ENCODE measurements around the gene ZNF341.
"Not testable (repeated sequence)": the region's sequence is repeated elsewhere in the genome, so short reads cannot be mapped to it uniquely, and the experiment has no call there.

ZNF341 gene

GRCh38 chr20:33730946-33731692, 677 bp upstream of the ZNF341 start:
- no peak for DNase-seq

DNA sequence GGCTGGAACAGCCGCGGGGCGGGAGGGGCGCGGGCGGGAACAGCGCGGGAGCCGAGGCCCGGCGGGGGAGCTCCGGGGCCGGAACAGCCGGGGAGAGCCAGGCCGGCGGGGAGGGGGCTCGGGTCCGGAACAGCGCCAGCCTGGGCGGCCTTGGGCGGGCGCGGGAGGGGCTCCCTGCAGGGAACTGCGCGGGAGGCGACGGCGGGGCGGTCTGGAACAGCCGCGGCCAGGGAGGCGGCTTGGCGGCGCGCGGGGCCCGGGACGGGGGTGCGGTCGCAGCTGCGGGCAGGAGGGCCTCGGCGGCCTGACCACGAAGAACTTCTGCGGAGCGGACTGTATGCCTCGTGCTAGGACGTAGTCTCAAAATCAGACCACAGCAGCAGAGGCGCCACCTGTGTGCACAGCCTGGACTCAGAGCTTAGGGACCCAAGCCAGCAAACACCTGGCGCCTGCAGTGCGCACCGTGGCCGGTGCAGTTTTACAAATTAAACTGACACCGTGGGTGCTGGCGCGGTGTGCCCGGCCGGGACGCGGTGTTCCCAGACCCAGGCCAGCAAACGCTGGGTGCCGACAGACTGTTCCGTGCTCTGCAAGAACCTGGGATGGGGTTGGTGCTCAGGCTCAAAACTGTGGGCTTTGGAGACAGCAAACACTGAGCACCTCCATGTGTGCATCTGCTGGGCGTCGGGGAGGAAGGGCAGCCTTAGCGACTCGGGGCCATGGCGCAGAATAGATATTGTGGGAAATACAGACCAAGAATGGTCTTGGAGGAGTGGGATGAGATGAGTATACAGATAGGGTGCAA, 572 bp downstream of the ZNF341 start:
- DNase-seq: no peak

GRCh38 chr20:33733654-33734576, 2.1 kb downstream of the ZNF341 start:
- DNase-seq: no peak

DNA sequence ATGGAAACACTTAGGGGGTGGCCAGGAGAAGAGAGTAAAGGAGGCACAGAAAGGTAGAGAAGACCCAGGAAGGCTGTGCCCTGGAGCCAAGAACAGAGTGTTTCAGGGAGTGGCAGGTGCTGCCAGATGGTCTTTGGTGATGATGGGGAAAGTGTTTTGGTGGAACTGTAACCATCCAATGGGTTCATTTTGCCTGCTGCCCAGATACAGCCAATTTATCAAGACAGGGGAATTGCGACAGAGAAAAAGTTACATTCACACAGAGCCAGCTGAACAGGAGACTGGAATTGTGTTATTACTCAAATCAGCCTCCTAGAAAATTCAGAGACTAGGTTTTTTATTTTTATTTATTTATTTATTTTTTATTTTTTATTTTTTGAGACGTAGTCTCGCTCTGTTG, 5.2 kb downstream of the ZNF341 start:
- no peak for DNase-seq

- no peak for DNase-seq
These were observed 7.7 kb downstream of the ZNF341 start for GRCh38 chr20:33739493-33739892.

GRCh38 chr20:33740189-33740588, 8.4 kb downstream of the ZNF341 start:
- no peak for DNase-seq

DNA sequence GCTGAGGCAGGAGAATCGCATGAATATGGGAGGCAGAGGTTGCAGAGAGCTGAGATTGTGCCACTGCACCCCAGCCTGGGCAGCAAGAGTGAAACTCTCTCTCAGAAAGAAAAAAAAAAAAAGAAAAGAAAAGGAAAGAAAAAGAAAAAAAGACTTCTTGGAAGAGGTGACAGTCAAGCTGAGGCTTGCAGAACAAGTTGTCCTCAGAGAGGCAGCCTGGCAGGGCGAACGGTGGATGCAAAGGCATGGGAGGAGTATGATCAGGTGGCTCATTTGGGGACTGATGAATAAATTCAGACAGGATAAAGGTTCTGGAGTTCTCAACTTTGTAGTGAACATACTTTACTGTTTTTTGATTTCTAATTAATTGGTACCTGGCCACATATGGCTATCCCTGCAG, 12.4 kb downstream of the ZNF341 start:
- DNase-seq: no peak

DNA sequence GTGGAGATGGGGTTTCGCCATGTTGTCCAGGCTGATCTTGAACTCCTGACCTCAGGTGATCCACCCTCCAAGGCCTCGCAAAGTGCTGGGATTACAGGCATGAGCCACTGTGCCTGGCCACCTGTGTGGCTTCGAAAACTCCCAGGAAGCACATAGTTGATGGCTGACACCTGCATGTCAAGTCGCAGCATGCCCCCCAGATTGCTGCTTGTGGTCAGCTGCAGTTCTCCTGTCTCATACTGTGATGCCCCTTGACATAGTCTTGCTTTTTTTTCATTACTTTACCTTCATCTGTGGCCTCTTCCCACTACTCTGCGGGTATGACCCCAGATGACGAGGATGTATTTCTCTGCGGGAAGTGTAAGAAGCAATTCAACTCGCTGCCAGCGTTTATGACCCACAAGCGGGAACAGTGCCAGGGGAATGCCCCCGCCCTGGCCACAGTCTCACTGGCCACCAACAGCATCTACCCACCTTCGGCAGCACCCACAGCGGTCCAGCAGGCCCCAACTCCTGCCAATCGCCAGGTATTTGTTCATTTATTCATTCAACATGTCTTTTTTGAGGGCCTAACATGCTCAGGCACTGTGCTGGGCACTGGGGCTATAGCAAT, 13.1 kb downstream of the ZNF341 start:
- no peak for DNase-seq

DNA sequence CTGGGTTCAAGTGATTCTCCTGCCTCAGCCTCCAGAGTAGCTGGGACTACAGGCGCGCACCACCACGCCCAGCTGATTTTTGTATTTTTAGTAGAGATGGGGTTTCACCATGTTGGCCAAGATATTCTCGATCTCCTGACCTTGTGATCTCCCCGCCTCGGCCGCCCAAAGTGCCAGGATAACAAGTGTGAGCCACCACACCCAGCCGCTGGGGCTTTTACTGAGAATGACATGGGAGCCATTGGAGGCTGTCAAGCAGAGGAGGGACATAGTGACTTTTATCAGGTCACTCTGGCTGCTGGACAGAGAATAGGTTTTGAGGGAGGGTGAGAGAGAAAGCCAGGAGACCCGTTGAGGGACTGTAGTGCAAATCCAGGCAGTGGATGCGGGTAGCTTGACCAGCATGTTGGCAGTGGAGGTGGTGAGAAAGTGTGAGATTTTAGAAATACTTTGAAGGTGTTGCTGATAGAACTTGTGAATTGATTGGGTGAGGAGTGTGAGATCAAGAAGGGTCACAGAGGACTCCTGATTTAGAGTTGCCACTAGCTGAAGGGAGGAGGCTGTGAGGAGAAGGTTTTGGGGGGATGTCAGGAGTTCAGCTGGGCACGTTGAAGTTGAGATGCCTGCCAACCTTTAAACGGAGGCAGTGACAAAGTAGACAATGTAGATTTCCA, 14.7 kb downstream of the ZNF341 start:
- DNase-seq: no peak

DNA sequence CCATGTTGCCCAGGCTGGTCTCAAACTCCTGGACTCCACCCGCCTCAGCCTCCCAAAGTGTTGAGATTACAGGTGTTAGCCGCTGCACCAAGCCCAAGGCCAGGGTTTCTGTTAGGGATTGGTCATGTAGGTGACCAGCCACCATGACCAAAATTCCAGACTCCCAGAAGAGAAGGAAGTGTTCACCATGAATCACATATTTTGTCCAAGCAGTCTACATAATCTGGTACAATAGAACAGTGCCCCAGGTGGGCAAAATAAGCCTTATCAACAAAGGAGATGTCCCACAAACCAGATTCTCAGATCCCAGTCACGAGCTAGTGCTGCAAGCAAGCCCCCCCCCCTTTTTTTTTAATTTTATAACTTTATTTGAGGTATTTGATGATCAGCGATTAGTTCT, 20.0 kb downstream of the ZNF341 start:
- DNase-seq: no peak

DNA sequence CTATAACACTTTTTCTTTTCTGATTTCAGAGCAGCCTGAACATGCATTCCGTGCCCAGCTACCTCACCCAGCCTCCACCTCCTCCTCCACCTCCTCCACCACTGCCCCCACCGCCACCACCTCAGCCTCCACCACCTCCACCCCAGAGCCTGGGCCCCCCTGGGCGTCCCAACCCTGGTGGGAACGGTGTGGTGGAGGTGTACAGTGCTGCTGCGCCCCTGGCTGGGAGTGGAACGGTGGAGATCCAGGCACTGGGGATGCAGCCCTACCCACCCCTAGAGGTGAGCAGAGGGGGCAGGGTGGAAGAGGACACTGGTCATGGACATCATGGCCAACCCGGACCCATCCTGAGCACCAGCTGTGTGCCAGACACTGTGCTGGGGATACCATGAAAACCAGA, 21.3 kb downstream of the ZNF341 start:
- no peak for DNase-seq

DNA sequence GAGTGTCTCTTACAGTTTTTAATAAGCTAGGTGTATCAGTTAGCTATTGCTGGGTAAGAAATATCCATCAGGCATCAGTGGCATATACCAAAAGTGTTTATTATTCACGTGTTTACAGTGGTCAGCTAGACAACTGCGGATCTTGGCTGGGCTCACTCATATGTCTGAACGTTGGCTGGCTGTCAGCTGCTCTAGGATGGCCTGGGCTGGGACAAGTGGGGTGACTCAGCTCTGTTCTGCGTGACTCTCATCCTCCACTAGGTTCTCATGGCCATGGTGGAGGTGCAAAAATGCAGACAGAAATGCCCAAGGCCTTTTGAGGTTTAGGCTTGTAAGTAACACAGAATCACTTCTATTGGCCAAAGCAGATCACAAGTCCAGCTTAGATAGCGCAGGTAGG, 22.0 kb downstream of the ZNF341 start:
- no peak for DNase-seq

DNA sequence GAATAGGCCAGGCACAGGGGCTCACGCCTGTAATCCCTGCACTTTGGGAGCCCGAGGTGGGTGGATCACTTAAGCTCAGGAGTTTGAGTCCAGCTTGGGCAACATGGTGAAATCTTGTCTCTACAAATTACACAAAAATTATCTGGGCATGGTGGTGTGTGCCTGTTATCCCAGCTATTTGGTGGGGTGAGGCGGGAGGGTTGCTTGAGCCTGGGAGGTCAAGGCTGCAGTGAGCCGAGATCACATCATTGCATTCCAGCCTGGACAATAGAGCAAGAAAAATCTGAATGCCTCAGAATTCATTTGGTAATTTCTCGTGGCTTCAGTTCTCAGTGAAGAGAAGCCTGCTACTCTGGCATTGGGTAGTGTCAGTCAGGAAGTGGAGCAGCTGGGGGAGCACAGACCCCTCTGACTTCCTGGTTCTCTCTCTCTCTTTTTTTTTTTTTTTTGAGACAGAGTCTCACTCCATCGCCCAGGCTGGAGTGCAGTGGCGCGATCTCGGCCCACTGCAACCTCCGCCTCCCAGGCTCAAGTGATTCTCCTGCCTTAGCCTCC, 24.2 kb downstream of the ZNF341 start:
- DNase-seq: not testable (repeated sequence)

DNA sequence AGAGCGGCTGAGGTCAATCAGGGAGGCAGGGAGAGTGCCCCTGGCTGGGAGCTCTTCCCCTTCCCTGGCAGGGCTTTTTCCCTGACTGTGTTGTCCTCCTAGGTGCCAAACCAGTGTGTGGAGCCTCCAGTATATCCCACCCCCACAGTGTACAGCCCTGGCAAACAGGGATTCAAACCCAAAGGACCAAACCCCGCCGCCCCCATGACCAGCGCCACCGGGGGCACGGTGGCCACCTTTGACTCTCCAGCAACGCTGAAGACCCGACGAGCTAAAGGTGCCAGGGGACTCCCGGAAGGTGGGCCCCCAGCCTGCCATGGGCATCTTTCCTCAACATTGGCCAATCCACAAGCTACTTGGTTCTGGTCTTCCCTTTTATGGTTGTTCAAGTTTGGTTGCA, 25.2 kb downstream of the ZNF341 start:
- DNase-seq: no peak

GRCh38 chr20:33757458-33757857, 25.7 kb downstream of the ZNF341 start:
- no peak for DNase-seq

DNA sequence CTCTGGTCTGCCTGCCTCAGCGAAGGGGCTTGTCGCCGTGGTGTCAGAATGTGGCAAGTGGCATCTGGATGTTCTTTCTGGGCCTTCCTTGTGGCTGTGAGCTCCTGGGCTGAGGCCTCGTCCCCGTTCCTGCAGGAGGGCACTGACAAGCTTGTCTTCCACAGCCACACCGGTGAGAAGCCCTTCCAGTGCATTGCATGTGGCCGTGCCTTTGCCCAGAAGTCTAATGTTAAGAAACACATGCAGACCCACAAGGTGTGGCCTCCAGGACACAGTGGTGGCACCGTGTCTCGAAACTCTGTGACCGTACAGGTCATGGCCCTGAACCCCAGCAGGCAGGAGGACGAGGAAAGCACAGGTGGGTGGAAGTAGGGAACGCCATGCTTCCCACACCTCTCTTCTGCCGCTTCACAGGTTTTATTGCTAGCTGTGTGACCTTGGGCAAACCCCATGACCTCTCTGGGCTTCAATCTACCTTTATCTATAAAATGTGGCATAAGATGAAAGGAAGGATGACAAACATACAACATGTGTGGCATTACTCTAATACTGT, 30.0 kb downstream of the ZNF341 start:
- no peak for DNase-seq

DNA sequence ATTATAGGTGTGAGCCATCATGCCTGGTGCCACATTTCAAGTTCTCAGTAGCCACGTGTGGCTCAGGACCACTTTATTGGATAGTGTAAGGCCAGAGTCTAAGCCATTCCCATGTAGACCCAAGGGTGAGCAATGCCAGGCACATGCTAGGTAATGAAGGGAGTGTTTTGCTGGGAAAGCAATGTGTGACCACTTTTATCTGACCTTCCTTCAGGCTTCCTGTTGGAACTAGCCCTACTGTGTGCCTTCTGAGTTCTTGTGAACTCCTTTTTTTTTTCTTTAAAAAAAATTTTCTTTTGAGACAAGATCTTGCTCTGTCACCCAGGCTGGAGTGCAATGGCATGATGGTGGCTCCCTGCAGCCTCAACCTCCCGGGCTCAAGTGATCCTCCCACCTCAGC, 33.3 kb downstream of the ZNF341 start:
- no peak for DNase-seq

GRCh38 chr20:33765592-33765991, 33.8 kb downstream of the ZNF341 start:
- DNase-seq: no peak

DNA sequence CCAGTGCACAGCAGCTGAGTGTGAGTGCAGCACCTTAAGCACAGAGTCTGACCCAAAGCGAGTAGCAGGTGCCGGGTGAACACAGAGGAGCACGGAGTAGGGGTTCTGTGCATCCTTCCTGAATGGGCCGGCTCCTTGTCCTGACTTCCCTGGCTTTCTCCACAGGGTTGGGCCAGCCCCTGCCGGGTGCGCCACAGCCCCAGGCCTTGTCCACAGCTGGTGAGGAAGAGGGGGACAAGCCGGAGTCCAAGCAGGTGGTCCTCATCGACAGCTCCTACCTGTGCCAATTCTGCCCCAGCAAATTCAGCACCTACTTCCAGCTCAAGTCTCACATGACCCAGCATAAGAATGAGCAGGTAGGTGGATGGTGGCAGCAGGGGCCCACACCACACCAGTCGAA, 34.9 kb downstream of the ZNF341 start:
- no peak for DNase-seq

DNA sequence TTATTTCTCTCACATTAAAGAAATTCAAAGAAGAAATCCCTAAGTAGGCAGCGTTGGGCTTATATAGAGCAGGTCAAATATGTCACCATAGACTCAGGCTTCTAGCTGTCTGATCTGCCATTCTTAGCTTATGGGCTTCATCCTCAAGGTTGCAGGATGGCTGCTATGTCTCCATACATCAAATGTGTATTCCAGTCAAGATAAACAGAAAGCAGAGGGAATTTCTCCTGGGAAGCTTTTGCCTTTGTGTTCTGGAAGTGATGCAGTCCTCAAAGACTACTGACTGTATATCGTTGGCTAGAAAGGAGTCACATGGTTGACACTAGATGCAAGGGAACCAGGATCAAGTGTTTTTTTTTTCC, 36.0 kb downstream of the ZNF341 start:
- no peak for DNase-seq

DNA sequence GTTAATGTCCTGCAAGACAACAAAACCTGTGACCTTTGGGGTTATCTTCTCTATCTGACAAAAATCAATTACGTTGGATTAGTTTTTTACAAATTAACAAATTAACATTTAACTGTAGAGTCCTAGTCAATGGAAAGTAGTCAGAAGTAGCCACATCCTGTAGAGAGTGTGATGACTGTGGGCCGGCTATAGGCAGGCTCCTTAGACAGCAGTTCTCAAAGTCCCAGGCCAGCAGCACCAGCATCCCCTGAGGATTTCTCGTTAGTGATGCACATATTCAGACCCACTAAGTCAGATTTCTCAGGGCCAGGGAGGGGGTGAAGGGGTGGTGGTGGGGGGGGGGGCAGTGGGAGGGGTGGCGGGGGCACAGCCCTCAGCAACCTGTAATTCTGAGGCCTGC, 37.2 kb downstream of the ZNF341 start:
- no peak for DNase-seq

DNA sequence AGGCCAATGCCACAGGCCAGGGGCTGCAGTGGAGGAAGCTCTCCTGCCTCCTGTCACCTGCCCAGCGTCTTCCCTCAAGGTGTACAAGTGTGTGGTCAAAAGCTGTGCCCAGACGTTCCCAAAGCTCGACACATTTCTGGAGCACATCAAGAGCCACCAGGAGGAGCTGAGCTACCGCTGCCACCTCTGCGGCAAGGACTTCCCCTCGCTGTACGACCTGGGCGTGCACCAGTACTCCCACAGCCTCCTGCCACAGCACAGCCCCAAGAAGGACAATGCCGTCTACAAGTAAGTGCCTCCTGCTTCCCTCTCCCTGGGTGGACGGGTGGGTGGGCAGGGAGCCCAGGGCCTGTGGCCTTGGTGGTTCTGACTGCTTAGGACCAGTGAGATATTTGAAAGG, 38.2 kb downstream of the ZNF341 start:
- DNase-seq: no peak
